Skeletal muscle satellite cell (primary cell): ENCODE measurements around the gene ENOX1.
"Not testable (repeated sequence)": the region's sequence is repeated elsewhere in the genome, so short reads cannot be mapped to it uniquely, and the experiment has no call there.

ENCODE experiments used
- H3K27me3 ChIP-seq: 2 replicates; pipeline ENCODE4 v1.7.0; 2013; ENCODE audit warnings: low read length; ENCODE audit not compliant: control insufficient read depth, insufficient read depth
- H3K36me3 ChIP-seq: 2 replicates; pipeline ENCODE4 v1.7.0; 2013; ENCODE audit warnings: mild to moderate bottlenecking, control low read depth, low read length; ENCODE audit not compliant: insufficient read depth
- H3K4me1 ChIP-seq: 2 replicates; pipeline ENCODE4 v1.7.0; 2013; ENCODE audit warnings: low read length; ENCODE audit not compliant: control insufficient read depth, insufficient read depth
- H3K4me2 ChIP-seq: 2 replicates; pipeline ENCODE4 v1.7.0; 2013; ENCODE audit warnings: mild to moderate bottlenecking, low read length
- H3K4me3 ChIP-seq: 2 replicates; pipeline ENCODE4 v1.7.0; 2013; ENCODE audit warnings: low read length
- H3K9ac ChIP-seq: 2 replicates; pipeline ENCODE4 v1.7.0; 2013; ENCODE audit warnings: mild to moderate bottlenecking, low read depth, low read length, moderate library complexity
- H3K9me3 ChIP-seq: replicated peaks from 2 replicates; pipeline ENCODE4 v1.7.0; 2013; ENCODE audit warnings: mild to moderate bottlenecking, control low read depth, low read length

The ENOX1 gene

DNA sequence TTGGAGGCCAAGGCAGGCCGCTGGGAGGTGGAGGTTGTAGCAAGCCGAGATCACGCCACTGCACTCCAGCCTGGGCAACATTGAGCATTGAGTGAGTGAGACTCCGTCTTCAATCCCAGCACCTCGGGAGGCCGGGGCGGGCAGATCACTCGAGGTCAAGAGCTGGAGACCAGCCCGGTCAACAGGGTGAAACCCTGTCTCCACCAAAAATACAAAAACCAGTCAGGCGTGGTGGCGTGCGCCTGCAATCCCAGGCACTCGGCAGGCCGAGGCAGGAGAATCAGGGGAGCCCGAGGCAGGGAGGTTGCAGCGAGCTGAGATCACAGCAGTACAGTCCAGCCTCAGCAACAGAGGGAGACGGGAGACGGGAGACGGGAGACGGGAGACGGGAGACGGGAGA, 369.9 kb downstream of the ENOX1 start:
- H3K4me1 ChIP-seq, H3K4me2 ChIP-seq, H3K9me3 ChIP-seq, H3K4me3 ChIP-seq, H3K36me3 ChIP-seq, H3K27me3 ChIP-seq, H3K9ac ChIP-seq: not testable (repeated sequence)

DNA sequence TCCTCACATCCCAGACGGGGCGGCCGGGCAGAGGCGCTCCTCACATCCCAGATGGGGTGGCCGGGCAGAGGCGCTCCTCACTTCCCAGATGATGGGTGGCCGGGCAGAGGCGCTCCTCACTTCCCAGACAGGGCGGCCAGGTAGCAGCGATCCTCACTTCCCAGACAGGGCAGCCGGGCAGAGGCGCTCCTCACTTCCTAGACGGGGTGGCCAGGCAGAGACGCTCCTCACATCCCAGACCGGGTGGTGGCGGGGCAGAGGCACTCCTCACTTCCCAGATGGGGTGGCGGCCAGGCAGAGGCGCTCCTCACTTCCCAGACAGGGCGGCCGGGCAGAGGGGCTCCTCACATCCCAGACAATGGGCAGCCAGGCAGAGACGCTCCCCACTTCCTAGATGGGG, 370.4 kb downstream of the ENOX1 start:
- not testable (repeated sequence) for H3K27me3 ChIP-seq, H3K4me1 ChIP-seq, H3K36me3 ChIP-seq, H3K9ac ChIP-seq, H3K9me3 ChIP-seq, H3K4me2 ChIP-seq, H3K4me3 ChIP-seq

DNA sequence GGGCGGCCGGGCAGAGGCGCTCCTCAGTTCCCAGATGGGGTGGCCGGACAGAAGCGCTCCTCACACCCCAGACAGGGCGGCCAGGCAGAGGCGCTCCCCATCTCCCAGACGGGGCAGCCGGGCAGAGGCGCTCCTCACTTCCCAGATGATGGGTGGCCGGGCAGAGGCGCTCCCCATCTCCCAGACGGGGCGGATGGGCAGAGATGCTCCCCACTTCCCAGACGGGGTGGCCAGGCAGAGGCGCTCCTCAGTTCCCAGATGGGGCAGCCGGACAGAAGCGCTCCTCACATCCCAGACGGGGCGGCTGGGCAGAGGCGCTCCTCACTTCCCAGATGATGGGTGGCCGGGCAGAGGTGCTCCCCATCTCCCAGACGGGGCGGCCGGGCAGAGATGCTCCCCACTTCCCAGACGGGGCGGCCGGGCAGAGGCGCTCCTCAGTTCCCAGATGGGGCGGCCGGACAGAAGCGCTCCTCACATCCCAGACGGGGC, 370.8 kb downstream of the ENOX1 start:
- not testable (repeated sequence) for H3K36me3 ChIP-seq, H3K4me3 ChIP-seq, H3K4me2 ChIP-seq, H3K27me3 ChIP-seq, H3K4me1 ChIP-seq, H3K9ac ChIP-seq, H3K9me3 ChIP-seq

DNA sequence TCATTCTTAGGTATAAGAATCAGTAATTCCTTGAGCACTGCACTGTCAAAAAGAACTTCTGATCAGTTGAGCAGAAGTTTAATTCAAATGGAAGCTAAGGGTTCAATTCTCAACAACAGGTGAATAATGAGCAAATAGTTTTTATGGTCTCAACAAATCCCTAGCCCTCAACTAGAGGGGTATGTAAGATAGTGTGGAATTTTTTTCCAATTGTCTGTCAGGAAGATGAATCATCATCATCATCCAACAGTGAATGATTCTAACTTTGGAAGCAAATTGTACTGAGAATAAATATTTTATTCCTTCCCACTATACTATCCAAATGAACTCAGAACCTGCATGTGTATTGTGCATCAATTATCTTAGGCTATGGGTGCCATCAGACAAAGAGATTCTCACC, 372.7 kb downstream of the ENOX1 start:
- Histone ChIP-seq H3K4me2 (no peak overlapping the region), H3K27me3 (no peaks in the 10 kb centered on the region), H3K36me3 (no peaks in the 10 kb centered on the region), H3K4me3 (no peak overlapping the region), H3K4me1 (no peaks in the 10 kb centered on the region), H3K9me3 (no peaks in the 10 kb centered on the region), H3K9ac (no peak overlapping the region)

DNA sequence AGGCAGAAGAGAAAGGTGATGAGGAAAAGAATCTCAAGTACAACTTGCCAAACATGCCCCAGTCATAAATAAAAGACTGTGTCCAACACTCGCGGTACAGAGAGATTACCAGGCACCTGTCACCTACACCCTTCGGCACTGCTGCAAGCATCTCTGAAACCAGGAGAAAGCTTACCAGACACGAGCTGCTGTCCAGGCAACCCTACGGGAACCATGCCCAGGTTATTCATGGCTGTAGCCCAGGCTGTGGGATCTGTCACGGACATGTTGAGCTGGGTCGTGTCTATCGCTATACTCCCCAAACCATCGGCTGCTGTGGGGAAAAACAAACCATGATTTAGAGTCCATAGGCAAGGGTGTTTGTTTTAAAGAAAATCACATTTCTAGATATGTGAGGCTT, 375.0 kb downstream of the ENOX1 start:
- H3K4me3 ChIP-seq = no peak overlapping the region
- H3K4me1 ChIP-seq = no peaks in the 10 kb centered on the region
- H3K27me3 ChIP-seq = no peaks in the 10 kb centered on the region
- no peaks in the 10 kb centered on the region for H3K36me3 ChIP-seq
- no peak overlapping the region for H3K9ac ChIP-seq
- H3K4me2 ChIP-seq = no peak overlapping the region
- no peaks in the 10 kb centered on the region for H3K9me3 ChIP-seq

DNA sequence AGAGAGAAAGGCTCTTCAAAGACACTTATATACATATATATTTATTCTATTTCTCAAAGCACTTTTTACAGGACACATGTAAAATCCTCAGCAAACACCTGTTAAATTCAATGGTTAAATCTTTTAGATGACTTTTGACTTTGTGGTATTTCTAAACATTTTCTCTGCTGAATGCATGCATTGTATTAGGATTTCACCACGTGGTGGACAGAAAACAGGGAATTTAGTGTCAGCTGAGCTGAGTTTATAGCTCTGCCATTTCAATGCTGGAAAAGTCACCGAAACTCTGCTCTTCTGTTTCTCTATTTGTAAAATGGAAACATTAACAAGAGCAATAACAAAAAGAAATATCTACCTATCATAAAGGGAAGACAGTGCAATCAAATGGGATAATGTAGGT, 375.6 kb downstream of the ENOX1 start:
- H3K4me1 ChIP-seq = no peaks in the 10 kb centered on the region
- H3K4me2 ChIP-seq = no peak overlapping the region
- no peak overlapping the region for H3K4me3 ChIP-seq
- no peaks in the 10 kb centered on the region for H3K27me3 ChIP-seq
- H3K9me3 ChIP-seq = no peaks in the 10 kb centered on the region
- H3K9ac ChIP-seq = no peak overlapping the region
- H3K36me3 ChIP-seq = no peaks in the 10 kb centered on the region

DNA sequence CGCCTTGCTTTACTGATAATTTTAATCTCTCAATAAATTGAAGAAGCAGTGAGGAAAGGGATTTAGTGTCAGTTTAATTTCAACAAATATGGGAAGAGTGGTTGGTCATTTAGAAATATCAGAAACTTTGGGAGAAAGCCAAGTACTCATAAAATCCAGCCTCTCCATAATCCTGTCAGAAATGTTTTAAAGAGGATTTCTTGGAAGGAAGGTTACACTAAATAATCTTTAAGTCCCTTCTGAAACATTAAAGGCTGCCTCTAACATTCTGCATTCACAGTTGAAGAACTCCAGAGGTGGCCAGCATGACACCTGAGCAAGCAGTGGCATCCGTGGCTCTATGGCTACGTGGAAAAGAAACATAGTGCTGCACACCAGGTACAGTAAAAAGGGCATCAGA, 378.5 kb downstream of the ENOX1 start:
- Histone ChIP-seq H3K9me3 (no peaks in the 10 kb centered on the region), H3K4me3 (no peak overlapping the region), H3K27me3 (no peaks in the 10 kb centered on the region), H3K36me3 (no peaks in the 10 kb centered on the region), H3K4me2 (no peak overlapping the region), H3K9ac (no peak overlapping the region), H3K4me1 (peaks cover 4% of the 10 kb centered on the region)

DNA sequence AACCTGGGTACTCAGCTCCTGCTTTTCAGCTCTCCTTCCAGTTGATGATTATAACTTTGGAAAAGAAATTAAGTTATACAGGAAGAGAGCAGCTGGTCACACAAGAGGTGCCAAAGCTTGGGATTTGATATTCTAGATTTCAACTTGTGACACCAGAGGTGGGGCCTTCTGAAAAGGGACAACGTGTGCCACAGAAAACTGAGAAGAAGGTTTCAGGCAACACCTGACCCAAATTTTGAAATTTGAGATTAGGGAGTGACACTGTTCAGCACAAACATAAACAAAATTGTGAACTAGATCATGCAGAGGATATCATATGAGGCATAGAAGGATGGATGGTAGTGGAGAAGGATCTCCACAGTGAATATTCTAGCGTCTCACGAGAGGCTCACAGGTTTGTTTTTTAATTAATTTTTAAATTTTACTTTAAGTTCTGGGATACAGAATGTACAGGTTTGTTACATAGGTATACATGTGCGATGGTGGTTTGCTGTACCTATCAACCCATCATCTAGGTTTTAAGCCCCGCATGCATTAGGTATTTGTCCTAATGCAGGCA, 379.7 kb downstream of the ENOX1 start:
- H3K27me3 ChIP-seq = no peaks in the 10 kb centered on the region
- peaks cover 4% of the 10 kb centered on the region for H3K4me1 ChIP-seq
- H3K4me3 ChIP-seq = no peak overlapping the region
- no peak overlapping the region for H3K9ac ChIP-seq
- H3K4me2 ChIP-seq = no peak overlapping the region
- H3K9me3 ChIP-seq = no peaks in the 10 kb centered on the region
- no peaks in the 10 kb centered on the region for H3K36me3 ChIP-seq

DNA sequence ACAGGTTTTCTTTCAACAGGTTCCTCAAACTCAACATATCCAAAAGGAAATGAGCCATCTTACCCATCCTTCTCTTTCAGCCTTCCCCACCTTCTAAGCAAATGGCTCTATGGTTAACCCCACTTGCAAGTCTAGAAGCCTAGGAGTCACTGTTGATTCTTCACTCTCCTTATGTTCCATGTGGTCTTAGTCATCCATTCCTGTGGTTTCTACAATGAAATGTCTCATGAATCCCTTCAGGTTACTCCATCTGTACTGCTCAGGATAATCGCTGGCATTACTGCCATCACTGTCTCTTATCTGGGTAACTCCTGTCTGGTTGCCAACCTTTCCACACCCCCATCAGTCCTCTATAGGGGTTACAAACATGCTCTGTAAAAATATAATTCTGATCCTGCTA, 381.3 kb downstream of the ENOX1 start:
- Histone ChIP-seq H3K9me3 (no peaks in the 10 kb centered on the region), H3K9ac (no peak overlapping the region), H3K27me3 (no peaks in the 10 kb centered on the region), H3K36me3 (no peaks in the 10 kb centered on the region), H3K4me3 (no peak overlapping the region), H3K4me1 (peaks cover 4% of the 10 kb centered on the region), H3K4me2 (no peak overlapping the region)

DNA sequence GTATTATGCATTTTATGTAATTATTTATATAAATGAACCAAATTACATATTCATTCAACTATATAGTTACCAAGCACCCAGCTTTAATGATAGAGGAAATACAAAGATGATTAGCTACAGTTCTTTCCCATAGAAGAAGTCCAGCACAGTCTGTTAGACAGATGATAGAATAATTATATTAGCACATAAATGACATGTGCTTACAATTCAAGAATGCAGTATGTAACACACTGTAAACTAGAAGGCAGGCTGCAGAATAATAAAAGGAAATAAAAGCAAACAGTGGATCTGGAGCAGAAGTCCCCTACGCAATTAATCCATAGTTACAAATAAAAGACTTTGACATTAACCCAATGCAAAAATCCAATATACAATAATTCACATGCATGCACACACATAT, 384.4 kb downstream of the ENOX1 start:
- no peak overlapping the region for H3K4me2 ChIP-seq
- no peaks in the 10 kb centered on the region for H3K36me3 ChIP-seq
- no peak overlapping the region for H3K4me3 ChIP-seq
- H3K27me3 ChIP-seq = no peaks in the 10 kb centered on the region
- peaks cover 10% of the 10 kb centered on the region for H3K4me1 ChIP-seq
- no peak overlapping the region for H3K9ac ChIP-seq
- no peaks in the 10 kb centered on the region for H3K9me3 ChIP-seq

DNA sequence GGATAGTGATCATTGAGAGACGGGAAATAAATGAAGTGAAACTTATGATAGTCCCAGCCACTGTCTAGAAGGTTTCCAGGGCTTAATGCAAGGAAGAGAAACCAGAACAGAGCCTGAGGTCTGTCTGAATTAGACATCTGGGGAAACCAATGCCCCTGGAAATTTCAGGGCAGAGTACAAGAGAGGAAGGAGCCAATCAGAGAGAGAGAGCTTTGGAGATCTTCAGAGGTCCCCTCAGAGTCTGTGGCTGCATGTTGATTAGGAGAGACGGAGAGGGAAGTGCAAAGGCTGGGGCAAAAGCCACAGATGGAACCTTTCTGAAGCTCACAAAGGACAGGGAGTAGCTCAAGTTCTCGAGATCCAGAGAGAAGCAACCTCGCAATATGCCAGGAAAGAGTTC, 385.4 kb downstream of the ENOX1 start:
- no peaks in the 10 kb centered on the region for H3K36me3 ChIP-seq
- no peaks in the 10 kb centered on the region for H3K9me3 ChIP-seq
- no peak overlapping the region for H3K4me2 ChIP-seq

DNA sequence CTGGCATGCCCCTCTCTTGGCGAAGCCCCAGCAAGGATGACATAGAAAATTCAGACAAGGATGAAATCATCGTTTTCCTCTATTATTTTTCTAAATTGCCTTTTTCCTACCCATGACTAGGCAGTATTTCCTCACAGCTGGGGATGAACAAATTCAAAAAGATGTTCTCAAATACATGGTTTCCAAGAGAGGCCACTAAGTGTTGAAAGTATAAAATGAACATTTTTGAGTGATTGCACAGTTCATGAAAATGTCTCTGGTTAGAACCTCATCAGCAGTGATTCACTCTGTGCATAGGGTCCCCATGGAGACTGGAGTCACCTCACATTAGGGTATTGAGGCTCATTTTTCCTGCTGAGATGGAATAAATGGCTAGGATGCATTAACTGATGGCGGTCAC, 389.7 kb downstream of the ENOX1 start:
- H3K4me2 ChIP-seq = no peak overlapping the region
- no peaks in the 10 kb centered on the region for H3K36me3 ChIP-seq
- peak overlapping the region; percentile 10 for H3K9ac ChIP-seq
- no peaks in the 10 kb centered on the region for H3K9me3 ChIP-seq
- no peaks in the 10 kb centered on the region for H3K27me3 ChIP-seq
- no peak overlapping the region for H3K4me3 ChIP-seq
- H3K4me1 ChIP-seq = peaks cover 12% of the 10 kb centered on the region

More for the DNA sequence above, 385.4 kb downstream of the ENOX1 start:
- Histone ChIP-seq H3K9ac (no peak overlapping the region), H3K4me3 (no peak overlapping the region), H3K4me1 (peaks cover 16% of the 10 kb centered on the region), H3K27me3 (no peaks in the 10 kb centered on the region)
